Stimulated activated CD4-positive, alpha-beta T cell treated with anti-CD3 and anti-CD28 coated beads, Interleukin-2, amount 100 ng/mL, for 24 hours (primary cell): ENCODE results near the gene POLR2I.
"Not testable (repeated sequence)": the region's sequence is repeated elsewhere in the genome, so short reads cannot be mapped to it uniquely, and the experiment has no call there.

Experiments used
- DNase-seq, 2 donors: peaks; one replicate each; pipeline ENCODE4 v3.0.0-alpha.2; 2020

POLR2I gene

DNA sequence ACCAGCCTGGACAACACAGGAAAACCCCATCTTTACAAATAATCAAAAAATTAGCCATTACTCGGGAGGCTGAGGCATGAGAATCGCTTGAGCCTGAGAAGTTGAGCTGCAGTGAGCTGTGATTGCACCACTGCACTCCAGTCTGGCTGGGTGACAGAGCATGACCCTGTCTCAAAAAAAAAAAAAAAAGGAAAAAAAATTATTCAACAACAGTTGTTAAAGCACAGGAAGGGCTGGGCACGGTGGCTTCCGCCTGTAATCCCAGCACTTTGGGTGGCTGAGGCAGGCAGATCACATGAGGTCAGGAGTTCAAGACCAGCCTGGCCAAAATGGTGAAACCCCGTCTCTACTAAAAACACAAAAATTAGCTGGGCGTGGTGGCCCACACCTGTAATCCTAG lies 16.5 kb upstream of the POLR2I start:
- DNase-seq: not testable (repeated sequence)

DNA sequence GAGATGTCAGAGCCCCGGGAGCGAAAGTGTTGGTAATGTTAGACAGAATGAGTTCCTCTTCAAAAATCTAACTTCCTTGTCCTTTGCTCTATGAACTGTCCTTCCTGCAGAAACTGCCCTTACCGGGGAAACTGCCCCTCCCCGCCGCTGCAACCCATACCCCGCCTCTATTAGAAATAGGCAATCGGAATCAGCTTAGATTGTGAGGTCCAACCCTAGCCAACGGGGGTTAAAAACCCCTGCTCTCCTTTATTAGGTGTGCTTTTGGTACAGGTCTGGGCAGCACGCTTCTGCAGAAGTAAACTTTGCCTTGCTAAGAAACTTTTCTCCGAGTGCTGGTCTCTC lies 13.7 kb upstream of the POLR2I start:
- DNase-seq: no peak

DNA sequence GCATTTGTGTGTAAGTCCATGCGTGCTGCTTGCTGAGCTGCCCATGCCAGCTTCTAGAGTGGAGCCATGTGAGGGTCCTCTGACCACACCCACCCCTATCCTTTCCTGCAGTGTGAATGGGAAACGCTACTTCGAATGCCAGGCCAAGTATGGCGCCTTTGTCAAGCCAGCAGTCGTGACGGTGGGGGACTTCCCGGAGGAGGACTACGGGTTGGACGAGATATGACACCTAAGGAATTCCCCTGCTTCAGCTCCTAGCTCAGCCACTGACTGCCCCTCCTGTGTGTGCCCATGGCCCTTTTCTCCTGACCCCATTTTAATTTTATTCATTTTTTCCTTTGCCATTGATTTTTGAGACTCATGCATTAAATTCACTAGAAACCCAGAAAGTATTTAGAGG lies 10.9 kb upstream of the POLR2I start:
- DNase-seq: no peak

DNA sequence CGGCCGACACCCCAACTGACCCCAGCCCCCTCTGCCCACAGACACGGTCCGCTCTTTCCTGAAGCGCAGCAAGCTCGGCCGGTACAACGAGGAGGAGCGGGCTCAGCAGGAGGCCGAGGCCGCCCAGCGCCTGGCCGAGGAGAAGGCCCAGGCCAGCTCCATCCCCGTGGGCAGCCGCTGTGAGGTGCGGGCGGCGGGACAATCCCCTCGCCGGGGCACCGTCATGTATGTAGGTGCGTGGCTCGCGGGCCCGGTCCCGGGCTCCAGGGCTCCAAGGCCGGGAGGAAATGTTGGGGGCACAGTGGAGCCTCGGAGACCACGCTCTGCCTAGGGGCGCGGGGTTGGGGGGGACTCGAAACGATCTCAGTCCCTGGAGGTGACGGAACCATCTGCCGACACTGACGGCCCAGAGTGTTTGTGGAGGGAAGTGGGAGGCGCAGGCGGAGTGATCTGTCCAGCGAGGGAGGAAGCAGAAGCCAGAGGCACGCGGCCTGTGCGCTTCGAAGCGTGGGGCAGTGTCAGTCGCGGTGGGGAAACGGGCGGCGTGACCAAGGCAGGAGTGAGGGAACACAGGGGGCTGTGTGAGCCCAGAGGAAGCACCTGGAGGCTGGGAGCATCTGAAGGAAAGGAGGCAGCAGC lies 6.9 kb upstream of the POLR2I start:
- no peak for DNase-seq

DNA sequence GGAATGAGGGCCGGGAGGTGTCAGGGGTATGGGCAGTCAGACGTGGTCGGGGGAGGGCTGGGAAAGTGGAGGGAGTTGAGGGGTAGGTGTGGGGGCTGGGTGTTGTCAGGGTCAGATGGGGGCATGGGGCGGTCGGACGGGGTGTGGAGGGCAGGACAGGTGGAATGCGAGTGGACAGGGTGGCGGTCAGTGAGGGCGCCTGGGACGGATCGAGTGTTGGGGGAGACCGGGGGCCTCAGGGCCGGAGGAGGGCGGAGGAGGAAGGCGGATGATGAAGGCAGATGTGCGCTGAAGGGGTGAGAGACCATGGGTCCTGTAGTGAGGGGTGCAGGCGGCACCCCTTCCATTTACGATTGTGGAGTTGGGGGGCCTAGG lies 6.3 kb upstream of the POLR2I start:
- no peak for DNase-seq

- no peak for DNase-seq
Measured at GRCh38 chr19:36120092-36120983, 5.7 kb upstream of the POLR2I start.

DNA sequence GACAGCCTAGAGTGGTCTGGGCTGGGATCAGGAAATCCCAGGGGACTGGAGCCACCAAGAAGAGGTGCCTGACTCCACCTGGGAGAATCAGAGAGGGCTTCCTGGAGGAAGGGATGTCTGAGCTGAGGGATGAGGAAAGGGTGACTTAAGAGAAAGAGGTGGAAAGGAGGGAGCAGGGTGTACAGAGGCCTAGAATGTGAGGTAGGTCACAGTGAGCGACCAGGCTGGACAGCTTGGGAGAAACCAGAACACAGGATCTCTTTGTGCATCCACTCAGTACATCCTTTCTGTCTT lies 1.6 kb upstream of the POLR2I start:
- no peak for DNase-seq

DNA sequence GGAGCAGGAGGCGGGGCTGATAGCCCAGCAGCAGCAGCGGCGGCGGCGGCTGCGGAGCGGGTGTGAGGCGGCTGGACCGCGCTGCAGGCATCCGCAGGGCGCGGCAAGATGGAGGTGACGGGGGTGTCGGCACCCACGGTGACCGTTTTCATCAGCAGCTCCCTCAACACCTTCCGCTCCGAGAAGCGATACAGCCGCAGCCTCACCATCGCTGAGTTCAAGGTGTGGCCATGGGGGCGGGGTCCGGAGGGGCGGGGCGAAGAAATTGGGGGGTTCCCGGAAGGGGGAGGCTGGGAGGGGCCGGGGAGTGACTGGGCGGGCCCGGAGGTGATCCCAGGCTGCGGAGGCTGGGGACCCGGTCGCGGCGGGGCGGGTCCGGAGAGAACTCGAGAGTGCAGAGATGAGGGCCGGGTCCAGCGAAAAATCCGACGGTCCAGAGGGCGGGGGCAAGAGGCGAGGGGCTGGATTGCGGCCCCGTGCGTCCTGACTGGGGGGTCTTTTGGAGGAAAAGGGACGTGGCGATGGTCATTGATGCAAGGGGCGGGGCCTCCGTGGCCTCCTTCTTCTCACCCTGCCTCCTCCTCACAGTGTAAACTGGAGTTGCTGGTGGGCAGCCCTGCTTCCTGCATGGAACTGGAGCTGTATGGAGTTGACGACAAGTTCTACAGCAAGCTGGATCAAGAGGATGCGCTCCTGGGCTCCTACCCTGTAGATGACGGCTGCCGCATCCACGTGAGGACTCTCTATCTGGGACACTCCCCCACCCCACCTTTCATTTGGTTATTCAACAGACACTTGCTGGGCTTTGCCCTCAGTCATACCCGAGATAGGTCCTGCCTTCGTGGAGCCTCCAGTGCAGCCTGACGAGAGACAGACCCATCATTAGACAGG lies 1.0 kb upstream of the POLR2I start, which contains the start of gene TBCB:
Gene TBCB (plus strand): TSS at position 16 of the 891 bp plus-strand sequence. CDS start 93 bp downstream, at position 109.
- DNase-seq: peak; percentile 93

GRCh38 chr19:36113894-36114720 lies 568 bp downstream of the POLR2I start:
- peak; percentile 28 to 35 for DNase-seq

DNA sequence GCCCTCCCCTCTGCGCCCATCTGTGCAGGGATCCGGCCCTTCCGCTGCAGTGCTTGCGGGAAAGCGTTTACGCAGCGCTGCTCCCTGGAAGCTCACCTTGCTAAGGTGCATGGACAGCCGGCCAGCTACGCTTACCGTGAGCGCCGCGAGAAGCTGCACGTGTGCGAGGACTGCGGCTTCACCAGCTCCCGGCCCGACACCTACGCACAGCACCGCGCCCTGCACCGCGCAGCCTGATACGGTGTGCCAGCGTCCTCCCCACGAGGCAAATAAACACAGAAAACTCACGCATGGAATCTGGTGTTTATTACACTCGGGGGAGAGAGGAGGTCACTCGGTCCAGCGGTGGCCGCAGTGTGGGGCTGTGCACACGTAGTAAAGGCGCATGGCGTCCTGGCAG lies 1.2 kb downstream of the POLR2I start:
- DNase-seq: no peak

- DNase-seq: no peak
Measured at GRCh38 chr19:36112678-36113077, 2.0 kb downstream of the POLR2I start.

DNA sequence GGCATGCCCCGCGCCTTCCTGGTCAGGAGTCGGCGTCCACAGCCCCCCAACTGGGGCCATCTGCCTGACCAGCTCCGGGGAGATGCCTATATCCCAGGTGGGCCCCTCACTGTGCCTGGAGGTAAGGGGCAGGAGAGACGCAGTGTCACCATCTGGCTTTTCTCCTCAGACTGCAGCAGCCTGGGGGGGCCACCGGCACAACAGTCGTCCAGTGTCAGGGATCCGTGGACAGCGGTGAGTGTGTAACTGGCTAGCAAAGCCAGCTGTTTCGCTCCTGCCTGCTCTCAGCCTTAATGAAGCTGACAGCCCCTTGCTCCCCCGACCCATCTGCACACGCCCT lies 3.5 kb downstream of the POLR2I start:
- no peak for DNase-seq

- DNase-seq: no peak
Measured at GRCh38 chr19:36110487-36111199, 4.0 kb downstream of the POLR2I start, which contains the start of gene OVOL3. TSS of gene OVOL3 (plus strand) at chr19:36111143. CDS start at chr19:36111203, 60 bp downstream.

GRCh38 chr19:36108684-36109083 lies 6.0 kb downstream of the POLR2I start:
- no peak for DNase-seq

DNA sequence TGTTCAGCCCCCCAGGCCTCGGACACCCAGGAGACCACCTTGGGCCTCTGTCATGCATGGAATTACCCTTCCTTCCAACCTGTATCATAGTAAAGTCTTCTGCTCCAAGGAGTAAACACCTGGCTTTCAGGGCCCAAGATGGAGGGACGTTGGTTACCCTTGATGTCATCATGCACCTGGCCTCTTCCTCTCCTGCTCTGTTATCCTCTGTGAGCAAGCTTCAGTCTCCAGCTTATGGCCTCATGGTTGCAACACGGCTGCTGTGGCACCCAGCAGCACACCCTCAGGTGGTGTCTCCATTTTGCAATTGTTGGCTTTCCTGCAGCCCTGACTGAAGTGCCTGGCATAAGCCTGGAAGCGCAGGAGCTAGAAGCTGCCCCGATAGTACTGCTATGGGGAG lies 7.7 kb downstream of the POLR2I start:
- DNase-seq: no peak

GRCh38 chr19:36106441-36106840 lies 8.2 kb downstream of the POLR2I start:
- no peak for DNase-seq

DNA sequence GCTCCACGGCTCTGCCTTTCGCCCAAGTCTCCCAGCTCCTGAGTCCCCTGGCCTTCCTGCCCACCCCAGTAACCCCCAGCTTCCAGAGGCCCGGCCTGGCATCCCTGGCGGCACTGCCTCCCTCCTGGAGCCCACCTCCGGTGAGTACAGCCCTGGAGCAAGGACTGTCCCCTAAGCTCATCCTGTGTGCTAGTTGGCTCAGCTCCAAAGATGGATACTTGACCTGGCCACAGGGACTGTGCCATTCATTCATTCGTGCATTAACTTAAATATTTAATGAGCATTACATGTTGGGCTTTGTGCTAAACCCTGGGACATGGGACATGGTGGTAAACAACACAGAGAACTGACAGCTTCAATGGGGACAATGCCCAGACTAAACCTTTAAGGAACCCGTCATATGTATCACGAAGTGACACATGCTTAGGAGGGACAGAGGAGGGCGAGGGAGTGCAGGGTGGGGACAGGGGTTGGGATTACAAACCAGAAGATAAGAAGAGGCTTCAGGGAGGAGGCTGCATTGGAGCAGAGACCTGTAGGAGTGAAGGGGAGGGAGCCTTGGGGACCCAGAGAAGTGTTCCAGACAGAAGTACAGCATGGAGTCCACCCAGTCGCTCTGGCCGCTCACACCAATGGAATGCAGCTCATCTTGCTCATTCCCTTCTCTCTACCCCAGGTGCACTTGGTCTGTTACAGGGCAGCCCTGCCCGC lies 10.7 kb downstream of the POLR2I start:
- DNase-seq: no peak

GRCh38 chr19:36103040-36103626 lies 11.5 kb downstream of the POLR2I start:
- DNase-seq: no peak

- DNase-seq: no peak
Measured at GRCh38 chr19:36101550-36102327, 12.9 kb downstream of the POLR2I start.

GRCh38 chr19:36100476-36100875 lies 14.2 kb downstream of the POLR2I start:
- no peak for DNase-seq
